Stimulated activated CD8-positive, alpha-beta memory T cell treated with anti-CD3 and anti-CD28 coated beads, Interleukin-2, amount 100 ng/mL, for 1 hour (primary cell): ENCODE data around the gene MYO3B.

Experiments
- DNase-seq, 2 donors: peaks; one replicate each; pipeline ENCODE4 v3.0.0-alpha.2; 2020; ENCODE audit warnings: low read depth in 2 of 2

The MYO3B gene

DNA sequence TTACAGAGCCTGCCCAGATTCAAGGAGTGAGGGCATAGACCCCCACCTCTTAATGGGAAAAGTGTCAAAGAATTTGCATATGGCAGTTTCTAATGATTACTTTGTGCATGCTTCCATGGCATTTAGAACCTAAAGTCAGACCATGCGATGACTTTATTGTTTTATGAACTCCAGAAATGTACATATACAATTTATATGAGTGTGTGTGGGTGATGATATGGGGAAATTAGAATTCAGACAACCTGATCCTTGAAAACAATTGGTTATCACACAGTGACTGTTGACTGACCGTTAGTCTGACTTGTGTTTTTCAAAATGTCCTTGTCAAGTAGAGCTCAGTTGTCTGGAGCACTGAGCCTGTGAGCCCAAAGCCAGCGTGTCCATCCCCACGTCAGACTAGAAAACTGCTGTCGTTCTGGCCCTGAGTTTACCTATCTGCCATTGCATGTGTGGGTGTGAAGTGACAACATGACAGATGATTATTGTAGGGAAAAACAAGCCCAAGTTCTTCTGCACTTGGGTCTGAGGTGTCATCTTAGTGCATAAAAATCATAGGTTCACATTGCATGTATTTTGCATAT is 128.4 kb downstream of the MYO3B start:
- no peak for DNase-seq

GRCh38 chr2:170307052-170307451 is 129.1 kb downstream of the MYO3B start:
- no peak for DNase-seq

DNA sequence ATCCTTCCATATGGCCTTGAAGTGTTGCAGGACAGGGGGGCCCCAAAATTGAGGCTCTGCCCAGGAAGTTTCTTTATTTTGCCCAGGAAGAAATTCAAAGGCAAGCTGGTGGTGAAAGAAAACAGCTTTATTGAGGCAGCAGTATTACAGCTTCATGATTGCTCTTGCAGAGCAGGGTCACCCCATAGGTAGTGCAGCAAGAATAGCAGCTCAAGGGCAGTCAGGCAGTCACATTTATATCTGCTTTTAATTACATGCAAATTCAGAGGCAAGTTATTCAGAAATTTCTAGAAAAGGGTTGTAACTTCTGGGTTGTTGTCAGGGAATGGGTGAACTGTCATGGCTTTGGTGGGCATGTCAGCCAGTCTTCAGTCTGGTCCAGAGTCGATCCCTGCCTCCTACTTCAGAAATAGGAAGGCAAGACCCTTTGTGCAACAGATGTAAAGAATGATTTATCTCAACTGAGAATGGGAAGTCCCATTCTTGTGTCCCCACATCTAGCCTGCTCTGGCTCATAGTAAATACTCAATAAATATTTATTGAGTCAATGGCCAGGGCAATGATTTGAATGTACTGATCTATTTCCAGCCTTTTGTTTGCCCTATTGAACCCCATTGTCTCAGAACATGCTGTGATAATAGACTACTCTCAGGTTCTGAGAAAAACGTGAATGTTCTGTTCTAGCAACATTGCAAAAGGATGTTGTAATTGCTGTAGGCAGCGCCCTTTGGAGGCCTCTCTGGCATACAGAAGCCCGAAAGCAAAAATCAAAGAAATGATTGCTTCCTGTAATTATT is 129.8 kb downstream of the MYO3B start:
- no peak for DNase-seq

DNA sequence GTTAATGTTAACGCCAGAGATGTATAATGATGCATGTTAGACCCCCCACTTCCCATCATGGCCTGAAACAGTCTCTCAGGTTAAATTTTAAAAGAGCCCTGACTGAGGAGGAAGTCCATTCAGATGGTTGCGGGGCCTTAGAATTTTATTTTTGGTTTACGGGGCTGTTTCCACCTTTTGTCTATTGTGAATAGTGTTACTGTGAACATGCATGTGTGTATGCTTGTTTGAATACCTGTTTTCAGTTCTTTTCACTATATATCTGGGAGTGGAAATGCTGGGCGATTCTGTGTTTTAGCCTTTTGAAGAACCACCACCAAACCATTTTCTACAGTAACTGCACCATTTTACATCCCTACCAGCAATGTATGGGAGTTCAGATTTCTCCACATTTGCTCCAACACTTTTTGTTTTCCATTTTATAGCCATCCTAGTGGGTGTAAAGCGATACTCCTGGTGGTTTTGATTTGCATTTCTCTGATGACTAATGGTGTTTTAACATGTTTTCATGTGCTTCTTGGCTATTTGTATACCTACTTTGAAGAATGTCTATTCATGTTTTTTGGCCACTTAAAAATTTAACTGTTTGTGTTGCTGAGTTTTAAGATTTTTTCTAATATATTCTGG is 133.0 kb downstream of the MYO3B start:
- no peak for DNase-seq

DNA sequence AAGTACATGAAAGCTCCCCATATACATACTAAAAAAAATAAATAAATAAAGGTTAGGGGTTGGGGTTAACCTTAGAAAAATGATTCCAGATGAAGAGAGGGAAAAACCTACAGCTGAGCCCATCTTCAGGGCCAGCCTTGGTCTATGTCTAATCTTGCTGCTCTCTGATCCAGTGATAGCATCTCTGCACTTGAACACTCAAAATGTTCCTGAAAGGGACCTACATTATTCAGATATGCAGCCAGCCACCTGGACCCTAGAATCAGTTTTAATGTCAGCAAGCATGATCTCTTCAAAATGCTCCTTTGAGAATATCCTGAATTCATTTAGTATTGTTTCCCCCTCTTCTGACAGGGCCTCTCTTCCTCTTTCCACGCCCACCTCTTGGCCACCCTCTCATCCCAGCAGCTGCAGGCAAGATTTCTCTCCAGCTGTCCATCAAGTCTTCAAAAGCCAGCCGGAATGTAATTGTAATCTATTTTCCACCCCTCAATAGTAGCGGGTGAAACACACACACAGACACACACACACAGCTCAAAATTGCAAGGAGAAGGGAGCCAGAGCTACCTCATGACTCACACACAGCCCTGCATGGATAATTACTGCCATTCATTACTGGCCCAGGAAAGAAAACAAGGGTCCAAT is 135.5 kb downstream of the MYO3B start:
- no peak for DNase-seq

DNA sequence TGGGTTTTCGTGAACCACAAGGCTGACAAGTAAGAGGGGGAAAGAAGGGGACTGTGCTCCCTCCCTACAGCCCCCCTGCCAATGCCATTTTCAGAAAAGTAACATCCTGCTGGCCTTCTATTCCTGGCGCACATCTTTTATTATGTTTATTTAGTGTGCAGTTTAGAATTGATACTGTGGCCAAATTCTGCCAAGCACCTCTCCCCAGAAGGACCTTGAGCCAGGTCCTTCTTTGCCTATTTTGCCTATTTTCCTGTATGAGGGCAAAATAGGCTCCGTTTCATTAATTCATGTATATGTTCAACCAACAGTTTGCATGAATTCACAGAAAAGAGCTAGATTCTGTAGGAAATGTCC is 136.0 kb downstream of the MYO3B start:
- no peak for DNase-seq

DNA sequence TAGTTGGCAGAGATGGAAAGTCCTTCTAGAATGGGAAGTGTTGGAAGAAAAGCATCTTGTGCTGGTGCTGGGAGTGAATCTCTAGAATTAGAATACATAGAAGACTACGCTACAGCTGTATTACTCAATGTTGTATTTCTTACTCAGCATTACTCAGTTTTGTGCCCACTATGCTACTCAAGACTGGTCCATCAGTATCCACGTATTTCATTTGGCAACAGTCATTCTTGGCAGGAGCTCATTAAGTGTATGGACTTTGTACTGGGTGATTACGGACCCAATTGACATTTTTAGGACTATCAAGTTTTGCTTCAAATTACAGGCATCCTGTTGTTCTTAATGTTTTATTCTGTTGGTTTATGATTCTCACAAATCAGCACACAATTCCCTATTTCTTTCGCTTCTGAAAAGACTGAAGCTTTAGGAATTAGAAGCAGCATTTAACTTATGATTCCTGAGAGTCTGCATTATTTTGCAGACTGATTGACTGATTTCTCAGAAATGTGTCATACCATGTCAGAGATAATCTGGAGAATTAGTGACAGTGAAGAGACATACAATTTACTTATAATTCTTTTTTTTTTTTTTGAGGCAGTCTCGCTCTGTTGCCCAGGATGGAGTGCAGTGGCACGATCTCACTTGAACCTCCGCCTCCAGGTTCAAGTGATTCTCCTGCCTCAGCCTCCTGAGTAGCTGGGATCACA is 136.9 kb downstream of the MYO3B start:
- DNase-seq: no peak

GRCh38 chr2:170320948-170321347 is 143.0 kb downstream of the MYO3B start:
- DNase-seq: no peak

GRCh38 chr2:170321526-170321925 is 143.6 kb downstream of the MYO3B start:
- DNase-seq: no peak

- no peak for DNase-seq
Observed at GRCh38 chr2:170322140-170322766, 144.3 kb downstream of the MYO3B start.

- DNase-seq: no peak
Observed at GRCh38 chr2:170323743-170324142, 145.8 kb downstream of the MYO3B start.

DNA sequence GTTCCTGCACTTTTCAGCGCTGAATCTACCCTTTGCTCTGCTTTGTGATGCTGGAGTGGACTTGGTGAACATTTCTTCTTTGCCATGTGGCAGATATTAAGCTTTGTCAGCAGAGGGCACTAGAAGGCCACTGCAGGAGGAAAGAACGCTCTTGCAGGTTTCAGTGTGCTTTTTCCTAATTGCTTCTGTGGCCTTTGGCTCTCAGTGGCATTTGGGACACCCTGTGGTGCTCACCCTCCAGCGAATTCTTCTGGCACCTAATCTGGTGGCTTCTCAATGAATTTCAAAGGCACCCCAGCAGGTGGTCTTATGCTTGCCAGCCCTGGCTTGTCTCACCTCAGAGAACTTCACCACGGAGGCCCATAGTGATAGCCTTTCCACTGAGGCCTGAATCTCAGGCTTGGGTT is 146.7 kb downstream of the MYO3B start:
- DNase-seq: no peak

GRCh38 chr2:170330881-170331280 is 152.9 kb downstream of the MYO3B start:
- no peak for DNase-seq

DNA sequence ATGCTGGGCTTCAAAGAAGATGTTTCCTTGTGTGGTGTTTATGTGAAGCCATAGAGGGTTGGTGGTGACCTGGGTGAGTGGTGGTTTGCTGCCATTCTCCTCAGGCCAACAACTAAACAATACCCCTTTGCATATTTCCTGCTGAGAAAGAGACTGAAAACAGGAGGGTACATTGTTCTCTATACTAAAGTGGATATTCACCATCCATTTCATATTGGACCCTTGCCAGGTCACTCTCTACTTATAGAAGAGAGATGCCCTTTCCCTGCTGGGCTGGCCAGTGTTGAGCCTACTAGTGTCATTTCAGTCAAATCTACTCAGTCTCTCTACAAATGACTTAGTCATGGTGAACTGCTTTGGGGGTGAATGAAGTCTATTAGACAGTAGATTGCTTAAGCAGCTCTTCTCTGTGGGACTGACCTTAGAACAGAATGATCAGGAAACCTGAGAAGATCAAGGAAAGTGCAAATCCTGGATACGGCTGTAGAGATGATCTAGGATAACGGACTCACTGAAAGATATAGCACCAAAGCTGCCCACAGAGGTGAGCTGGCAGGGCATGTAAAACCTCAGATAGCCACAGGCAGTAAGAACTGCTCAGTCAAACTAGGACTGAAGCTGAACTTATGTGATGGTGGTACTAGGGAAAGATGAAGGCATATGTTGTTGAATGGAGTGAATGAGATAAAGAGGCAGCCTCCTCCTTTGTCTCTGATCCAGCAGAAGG is 154.9 kb downstream of the MYO3B start:
- no peak for DNase-seq

DNA sequence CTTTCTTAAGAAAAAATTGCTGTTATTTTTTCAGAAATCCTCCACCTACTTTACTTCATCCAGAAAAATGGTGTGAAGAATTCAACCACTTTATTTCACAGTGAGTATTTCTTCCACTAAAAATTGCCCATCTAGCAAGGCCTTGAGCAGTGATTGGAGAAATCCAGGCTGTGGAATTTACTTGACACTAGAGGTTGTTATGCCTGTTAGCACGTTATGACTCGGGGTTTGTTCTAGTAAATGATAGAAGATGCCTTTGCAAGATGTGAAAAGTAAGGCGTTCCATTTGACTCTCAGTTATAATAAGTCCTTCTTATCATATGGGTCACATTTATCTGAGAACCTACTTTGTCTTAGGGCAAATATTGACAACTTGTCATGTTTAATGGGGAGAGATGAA is 157.4 kb downstream of the MYO3B start:
- no peak for DNase-seq

GRCh38 chr2:170336408-170336807 is 158.5 kb downstream of the MYO3B start:
- no peak for DNase-seq

DNA sequence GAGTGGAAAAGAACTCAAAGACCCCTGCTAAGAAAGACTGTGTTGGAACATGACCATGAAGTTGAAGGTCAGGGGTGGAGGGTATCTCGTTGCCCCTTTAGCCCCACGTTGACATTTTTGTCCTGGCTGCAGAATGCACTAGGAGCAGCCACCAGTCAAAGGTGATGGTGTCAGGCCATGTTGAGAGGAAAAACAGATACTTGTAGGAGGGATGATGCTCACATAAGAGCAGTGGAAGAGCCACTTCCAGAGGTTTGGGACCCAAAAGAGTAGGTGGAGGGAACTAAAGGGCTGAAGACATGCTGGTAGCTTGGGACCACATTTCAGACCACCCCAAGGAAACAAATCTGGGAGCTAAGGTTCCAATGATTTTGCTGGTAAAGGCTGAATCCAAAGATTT is 159.0 kb downstream of the MYO3B start:
- no peak for DNase-seq

DNA sequence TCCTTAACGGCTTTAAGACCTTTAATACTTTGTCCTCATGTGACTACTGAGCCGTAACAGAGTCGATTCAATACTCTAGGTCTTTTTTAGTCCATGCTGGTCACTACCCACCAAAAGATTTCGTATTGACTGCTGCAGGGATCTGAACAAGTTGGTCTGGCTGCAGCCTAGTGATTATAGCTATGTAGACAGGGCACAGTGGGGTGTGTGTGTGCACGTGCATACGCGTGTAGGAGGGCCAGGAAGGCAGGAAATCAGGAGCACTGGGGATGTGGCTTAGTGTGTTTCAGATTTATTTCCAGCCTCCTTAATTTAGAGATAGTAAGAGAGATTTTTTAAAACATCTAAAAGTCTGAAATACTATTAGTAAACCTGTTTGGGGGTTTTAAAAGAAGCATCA is 161.4 kb downstream of the MYO3B start:
- DNase-seq: no peak

DNA sequence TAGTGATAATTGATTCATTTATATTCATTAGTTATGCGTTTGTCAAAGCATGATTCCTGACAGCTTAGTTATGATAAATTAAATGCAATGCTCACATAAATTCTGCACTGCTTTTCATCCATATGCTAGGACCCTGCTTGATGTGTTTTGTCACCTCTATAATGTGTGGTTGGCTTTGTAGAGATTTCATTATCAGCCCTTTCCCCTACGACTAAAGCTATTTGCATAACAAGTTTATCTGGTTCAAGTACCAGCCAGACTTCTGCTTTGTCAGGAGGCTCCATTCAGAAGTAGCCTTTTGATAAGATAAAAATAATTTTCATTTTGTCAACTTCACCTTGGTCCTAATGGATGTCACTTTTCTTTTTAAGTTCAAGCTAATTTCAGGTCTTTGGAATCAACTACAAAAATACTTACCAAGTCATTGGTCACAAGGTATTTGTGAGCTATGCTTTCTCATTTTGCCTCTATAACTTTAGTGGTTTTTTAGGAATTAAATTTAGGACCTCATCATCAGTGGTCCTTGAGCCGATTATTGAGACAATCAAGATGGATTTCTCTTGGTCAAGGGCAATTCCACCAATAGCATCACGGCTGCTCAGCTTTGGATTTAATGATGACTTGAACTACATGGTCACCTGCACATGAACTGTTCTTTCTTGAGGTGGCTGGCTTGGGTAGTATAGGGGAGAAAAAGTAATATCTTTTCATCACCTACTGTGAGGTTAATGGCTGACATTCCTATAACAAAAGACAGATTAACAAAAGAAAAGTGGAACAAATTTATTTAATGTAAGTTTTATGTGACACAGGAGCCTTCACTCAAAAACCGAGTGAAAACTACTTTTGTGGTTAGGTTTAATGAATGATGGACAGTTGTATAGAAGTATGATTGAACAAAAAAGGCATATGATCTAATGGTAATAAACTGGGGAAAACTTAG is 162.1 kb downstream of the MYO3B start:
- no peak for DNase-seq

DNA sequence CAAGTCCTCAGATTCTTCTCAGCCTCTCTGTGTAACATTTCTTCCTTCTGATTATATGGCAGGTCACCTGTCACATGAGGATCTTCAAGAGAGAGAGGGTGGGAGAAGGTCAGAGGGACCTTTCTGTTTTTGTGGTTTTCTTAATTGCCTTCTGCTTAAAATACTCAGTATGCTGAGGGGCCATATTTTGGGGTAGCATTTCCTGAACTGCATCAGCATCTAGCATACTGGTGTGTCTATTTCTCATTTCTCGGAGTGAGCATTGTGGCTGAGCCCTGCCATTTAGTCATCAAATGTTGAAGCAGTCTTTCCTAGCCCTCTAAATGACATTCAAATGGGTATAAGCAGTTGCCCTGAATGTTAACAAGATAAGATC is 162.7 kb downstream of the MYO3B start:
- no peak for DNase-seq
